ENCODE results near the gene RPTOR. TPM values are rescaled to one million over a fixed set of nuclear protein-coding genes. Genes with fewer than 3 reads are reported as not detected.

The RPTOR gene
- total RNA-seq, 1 donor from 2014 or later: 19.0 TPM

DNA sequence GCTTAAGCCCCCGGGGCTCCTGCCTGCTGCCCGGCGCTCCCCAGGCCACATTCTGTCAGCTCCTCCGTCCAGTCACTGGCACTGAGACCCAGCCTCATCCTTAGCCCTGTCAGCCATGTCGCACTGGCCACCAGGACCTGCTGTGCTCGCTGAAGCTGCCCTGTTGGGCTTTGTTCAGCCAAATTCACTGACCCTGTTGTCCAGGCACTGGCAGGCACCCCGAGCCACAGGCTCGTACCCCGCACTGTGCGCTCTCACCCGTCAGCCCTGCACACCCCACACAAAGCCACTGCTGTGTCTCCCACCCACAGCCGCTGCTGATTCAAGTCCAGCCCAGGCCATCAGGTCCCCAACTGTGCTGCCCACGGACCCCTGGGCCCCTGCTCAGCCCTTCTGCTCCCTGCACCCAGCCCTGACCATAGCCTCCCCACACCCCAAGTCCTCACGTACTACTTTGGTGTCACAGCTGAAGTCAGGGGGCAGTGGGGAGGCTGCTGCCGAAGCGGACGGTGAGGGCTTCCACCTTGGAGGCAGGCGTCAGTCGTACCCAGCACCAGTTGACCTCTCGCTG, 315.5 kb downstream of the RPTOR start:
- ATAC-seq (ENCODE audit: poor library complexity) (no peak), DNase-seq (no peak)
- intact Hi-C loops (cut with DNase I): no loop called here

DNA sequence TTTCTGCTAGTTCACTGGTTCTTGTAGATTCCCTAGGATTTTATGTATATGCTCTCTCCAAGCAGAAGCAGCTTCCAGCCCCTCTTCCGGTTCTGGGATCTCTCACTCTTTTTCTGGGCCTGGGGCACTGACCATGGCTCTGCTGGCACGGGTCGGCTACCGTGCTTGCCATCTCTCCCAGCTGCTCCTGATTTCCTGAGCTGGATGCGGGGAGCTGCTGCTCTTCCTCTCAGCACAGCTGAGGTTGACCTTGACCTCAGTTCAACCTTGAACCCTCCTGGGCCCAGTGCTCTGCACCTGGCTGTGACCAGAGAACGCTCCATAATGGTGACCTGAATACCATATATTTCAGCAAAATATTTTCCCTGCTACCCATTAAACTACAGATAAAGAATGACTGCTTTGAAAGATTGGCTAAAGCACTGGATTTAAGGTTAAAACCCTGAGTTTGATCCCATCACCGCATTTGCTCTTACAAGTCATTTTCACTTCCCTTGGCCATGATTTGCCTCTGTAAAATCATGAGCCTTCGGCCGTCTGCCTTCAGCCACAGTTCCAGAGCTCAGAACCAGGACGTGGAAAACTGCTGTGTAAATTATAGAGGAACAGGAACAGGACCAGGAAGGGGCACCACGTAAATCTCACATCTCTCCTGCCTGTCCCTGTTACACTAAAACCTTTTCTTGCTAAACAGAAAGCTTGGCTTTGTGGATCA, 316.2 kb downstream of the RPTOR start:
- no peak for ATAC-seq (ENCODE audit: poor library complexity)
- DNase-seq: no peak
- intact Hi-C loops (cut with DNase I): no loop called here

DNA sequence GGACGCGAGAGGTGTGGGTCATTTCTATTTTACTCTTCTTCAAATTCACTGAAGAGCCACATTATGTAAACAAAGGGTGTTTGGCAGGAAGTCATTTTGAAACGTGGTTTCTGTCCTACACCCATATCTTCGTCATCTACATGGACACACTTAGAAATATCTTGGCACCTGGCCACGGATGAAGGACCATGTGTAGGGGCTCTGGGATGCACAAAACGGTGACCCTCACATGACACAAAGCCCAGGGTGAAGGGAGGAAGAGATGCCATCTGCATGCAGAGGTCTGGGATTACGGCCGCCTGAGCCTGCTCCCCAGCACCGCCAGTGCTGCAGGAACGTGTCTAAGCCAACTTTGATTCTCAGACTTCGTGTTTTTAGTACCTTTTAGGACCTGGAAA, 316.8 kb downstream of the RPTOR start:
- intact Hi-C loops (cut with DNase I): no loop called here
- no peak for ATAC-seq (ENCODE audit: poor library complexity)

GRCh38 chr17:80861892-80862291, 317.3 kb downstream of the RPTOR start:
- DNase-seq: no peak
- intact Hi-C loops (cut with DNase I): no loop called here
- no peak for ATAC-seq (ENCODE audit: poor library complexity)

More for the DNA sequence above, 316.8 kb downstream of the RPTOR start:
- DNase-seq: no peak

DNA sequence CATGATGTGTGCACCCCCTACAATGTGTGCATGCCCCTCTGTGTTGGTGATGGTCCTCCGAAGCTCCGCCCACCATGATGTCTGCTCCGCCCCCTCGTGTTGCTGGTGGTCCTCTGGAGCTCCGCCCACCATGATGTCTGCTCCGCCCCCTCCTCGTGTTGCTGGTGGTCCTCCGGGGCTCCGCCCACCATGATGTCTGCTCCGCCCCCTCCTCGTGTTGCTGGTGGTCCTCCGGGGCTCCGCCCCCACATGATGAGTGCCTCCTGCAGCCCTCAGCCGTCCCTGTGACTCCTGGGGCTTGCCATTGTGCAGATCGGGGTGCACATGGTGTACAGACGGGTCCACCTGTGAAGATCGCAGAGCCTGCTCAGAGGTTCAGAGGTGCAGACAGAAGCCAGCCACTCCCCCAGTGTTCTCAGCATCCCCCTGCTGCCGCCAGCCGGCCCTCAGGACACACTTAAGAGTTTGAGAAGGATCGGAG, 317.9 kb downstream of the RPTOR start:
- DNase-seq (no peak), ATAC-seq (ENCODE audit: poor library complexity) (no peak)
- intact Hi-C loops (cut with DNase I): no loop called here

DNA sequence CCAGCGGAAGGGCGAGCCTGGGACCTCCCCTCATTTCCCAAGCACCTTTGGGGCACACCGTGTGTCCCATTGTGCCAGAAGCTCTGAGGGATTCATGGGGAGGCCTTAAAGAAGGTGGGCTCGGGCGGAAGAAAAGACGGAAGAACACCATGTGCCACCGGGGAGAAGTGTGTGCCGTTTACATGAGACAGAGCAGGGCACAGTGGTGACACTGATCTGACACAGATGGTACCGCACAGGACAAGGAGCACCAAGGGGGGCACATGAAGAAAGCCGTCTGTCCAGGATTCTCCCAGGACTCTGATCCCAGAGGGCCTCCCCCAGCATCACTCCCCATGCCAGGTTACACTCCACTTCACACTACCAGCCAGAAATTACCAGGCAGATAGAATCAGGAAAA, 318.3 kb downstream of the RPTOR start:
- no peak for ATAC-seq (ENCODE audit: poor library complexity)
- intact Hi-C loops (cut with DNase I): no loop called here

DNA sequence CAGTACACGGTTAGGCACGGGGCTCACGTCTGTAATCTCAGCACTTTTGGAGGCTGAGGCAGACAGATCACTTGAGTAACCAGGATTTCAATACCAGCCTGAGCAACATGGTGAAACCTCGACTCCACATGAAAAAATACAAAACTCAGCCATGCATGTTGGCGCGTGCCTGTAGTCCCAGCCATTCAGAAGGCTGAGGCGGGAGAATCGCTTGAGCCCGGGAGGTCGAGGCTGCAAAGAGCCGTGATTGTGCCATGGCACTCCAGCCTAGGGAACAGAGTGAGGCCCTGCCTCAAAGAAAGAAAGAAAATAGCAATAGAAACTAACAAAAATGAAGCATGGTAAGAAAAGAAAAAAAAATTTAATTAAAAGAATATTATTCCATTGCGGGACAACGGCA, 319.0 kb downstream of the RPTOR start:
- ATAC-seq (ENCODE audit: poor library complexity) (no peak), DNase-seq (no peak)
- intact Hi-C loops (cut with DNase I): no loop called here

More for the DNA sequence above, 318.3 kb downstream of the RPTOR start:
- no peak for DNase-seq

DNA sequence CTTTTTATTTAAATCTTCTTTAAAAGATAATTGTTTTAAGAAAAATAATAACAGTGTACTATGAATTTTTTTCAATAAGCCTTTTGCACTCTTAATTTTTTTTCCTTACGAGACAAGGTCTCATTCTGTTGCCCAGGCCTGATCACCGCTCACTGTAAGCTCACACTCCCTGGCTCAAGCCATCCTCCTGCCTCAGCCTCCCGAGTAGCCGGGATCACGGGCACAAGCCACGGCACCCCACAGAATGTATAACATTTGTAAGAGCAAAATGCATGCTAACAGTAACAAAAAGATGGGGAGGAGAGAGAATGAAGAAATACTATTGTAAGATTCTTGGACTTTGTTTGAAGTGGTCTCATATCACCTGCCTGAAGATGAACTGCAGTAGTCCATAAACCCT, 320.1 kb downstream of the RPTOR start:
- no peak for DNase-seq
- intact Hi-C loops (cut with DNase I): loop anchor here (5.0 kb wide), 1 partner anchor 118 kb away; no protein-coding TSS in a partner anchor
- ATAC-seq (ENCODE audit: poor library complexity): no peak

- peak; percentile 76 for DNase-seq
- intact Hi-C loops (cut with DNase I): loop anchor here (5.0 kb wide), 1 partner anchor 116 kb away; no protein-coding TSS in a partner anchor
- peak; percentile 76 for ATAC-seq (ENCODE audit: poor library complexity)
Observed at GRCh38 chr17:80866050-80866793, 321.6 kb downstream of the RPTOR start.

DNA sequence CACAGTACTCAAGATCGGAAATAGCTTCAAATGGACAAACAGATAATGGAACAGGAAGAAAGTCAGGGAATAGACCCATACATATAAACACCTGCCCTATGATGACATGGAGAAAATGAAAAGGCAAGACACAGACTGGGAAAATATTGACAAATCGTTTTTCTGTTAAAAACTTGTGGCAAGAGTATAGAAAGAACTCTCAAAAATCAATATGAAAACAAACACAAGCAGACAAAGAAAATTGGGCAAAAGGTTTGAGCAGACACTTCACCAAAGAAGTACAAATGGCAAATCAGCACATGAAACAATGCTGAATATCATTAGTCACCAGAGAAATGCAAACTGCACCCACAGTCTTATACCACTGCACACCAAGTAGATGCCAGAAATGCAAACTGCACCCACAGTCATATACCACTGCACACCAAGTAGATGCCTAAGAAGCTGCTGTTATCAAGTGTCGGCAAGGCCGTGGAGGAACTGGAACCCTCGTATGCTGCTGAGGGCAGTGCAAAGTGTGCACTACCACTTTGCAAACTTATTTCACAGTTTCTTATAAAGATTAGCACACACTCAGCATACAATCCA, 323.5 kb downstream of the RPTOR start:
- ATAC-seq (ENCODE audit: poor library complexity) (no peak), DNase-seq (no peak)
- intact Hi-C loops (cut with DNase I): loop anchor here (5.0 kb wide), 1 partner anchor 114 kb away; no protein-coding TSS in a partner anchor

DNA sequence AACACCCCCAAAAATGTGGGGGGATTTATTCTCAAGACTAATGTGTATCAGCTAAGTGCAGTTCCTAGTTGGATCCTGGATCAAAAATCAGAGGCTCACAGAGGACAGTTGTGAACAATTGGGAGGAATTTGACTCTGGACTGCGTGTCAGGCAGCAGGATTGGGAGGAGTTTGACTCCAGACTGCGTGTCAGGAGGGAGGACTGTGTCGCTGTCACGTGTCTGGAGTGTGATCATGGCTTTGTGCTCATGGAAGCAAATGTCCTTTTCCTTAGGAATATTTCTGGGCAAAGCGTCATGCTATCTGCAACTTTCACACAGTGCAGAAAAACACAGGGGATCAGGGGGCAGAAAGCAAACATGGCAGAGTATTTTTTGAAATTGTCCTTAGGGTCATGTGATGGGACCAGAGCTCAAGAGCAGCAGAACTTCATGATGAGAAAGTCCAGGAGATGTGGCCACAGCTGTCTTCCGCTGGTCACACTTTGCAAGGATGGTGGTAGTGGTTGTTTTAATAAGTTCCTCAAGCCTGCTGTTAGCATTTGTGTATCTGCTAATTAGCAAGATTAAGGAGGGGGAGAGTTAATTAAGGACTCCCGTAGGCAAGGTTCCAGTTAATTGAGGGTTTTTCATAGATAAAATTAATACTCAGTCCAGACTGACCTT, 325.0 kb downstream of the RPTOR start:
- DNase-seq (no peak), ATAC-seq (ENCODE audit: poor library complexity) (no peak)
- intact Hi-C loops (cut with DNase I): loop anchor here (5.0 kb wide), 1 partner anchor 113 kb away; no protein-coding TSS in a partner anchor

DNA sequence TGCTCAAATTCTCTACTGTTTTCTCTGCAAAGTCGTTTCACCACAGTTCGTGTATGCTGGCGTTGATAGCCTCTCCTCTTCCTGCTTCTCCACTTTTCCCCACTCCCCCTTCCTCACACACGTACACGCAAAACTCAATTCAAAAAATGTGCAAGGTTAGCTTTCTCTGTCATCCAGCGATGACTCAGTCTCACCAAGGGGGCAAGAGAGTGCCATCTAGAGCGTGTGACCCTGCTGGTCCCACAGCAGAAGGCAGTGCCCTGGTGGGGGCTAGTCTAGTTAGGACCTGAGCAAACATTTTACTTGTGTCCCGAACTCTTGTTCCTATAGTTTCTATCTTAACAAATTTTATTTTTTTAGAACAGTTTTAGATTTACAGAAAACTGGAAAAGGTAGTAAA, 325.8 kb downstream of the RPTOR start:
- intact Hi-C loops (cut with DNase I): no loop called here
- DNase-seq (no peak), ATAC-seq (ENCODE audit: poor library complexity) (no peak)

DNA sequence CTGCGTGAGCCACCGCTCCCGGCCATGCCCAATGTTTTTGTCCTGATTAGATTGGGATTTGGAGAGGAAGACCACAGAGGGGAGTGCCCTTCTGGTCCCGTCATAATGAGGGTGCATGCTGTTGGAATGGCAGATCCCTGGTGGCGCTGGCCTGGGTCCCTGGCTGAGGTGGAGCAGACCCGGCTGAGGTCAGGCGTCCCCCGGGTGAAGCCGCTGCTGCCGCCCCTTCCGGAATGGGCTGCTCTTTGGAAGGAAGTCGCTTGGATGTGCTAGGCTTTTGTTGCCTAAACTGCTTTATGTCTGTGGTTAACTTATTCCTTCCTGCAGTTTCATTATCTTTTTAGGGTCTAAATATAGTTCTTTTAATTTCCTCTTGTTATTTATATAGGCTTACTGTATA, 326.7 kb downstream of the RPTOR start:
- intact Hi-C loops (cut with DNase I): no loop called here
- DNase-seq (no peak), ATAC-seq (ENCODE audit: poor library complexity) (peak; percentile 21)

DNA sequence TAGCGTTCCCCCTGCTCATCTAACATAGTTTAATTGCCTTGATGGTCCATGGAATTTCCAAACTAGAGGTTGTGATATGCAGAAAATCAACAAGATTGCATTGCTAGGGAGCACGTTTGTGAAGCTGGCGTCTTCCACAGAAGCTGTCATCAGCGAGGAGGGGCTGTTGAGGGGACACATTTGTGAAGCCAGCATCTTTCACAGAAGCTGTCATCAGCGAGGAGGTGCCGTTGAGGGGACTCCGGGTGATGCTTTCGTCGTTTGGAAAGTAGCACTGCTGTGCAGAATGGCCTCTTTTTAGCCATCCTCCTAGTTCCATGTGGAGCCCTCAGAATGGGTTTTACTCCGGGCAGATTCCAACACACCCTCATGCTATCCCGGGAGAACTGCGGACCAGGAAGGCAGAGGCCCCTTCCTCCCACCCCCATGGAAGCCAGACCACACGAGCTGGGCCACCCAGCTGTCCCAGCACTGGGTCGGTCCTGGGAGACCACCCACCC, 327.4 kb downstream of the RPTOR start:
- intact Hi-C loops (cut with DNase I): no loop called here
- DNase-seq (peak; percentile 71), ATAC-seq (ENCODE audit: poor library complexity) (peak; percentile 90)

DNA sequence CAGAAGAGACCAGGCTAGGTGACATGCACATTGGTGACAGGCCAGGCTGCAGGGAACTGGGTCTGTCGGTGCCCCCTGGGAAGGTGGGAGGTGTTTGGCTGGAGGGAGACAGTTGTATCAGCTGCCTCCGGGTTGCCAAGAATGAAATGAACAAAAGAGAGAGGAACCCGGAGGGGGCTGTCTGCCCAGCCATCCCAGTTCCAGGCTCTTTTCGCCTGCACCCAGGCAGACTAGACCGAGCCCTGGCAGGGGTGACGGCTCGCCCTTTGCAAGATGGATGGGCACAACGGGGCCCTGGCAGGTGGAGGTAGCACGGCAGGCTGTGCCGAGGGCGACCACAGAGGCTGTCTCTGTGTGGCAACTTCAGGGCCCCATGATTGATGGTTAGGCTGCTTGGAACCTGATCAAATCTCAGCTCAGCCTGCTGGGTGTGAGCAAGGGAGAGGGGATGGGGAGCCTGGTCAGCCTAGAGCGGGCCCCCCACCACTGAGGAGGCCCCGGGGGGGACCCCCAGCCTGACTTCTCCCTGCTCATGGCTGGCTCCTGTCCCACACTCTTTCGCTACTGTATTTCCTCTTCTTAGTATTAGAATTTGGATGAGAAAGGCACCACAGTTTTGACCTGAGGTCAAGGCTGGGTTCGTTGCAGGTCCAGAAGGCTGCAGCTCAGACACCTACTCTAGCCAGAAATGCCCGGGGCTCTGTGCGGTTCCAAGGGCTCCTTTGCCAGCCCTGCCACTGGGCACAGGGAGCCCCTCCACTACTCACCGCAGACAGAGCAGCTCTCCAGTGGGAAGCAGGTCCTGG, 328.1 kb downstream of the RPTOR start:
- intact Hi-C loops (cut with DNase I): no loop called here
- peak; percentile 10 for DNase-seq
- peak; percentile 18 for ATAC-seq (ENCODE audit: poor library complexity)

DNA sequence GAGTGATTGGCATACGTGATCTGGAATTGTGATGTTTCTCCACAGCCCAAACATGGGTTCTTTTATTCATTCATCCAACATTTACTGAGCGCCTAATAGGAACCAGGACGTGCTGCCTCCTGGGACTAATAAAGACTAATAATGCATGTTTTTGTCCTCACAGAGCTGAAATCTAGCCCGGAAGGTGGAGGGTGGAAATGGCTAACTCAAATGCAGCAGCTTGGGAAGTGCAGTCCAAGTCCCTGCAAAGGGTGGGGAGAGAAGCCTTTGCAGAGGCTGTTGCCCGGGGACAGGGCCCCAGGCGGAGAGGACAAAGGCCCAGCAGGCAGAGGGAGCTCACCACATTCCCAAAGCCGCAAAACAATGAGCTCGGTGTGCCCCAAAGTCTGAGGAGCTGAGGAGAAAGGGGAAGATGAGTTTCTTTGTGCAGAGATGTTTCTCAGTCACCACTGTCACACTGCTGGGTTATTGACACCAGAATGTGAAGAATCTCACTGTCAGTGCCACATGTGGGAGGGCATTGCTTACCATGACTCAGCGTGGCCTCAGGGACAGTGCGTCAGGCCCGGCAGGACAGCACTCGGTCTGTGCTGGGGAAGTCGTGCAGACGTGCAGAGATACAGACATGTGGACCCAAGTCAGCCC, 328.8 kb downstream of the RPTOR start:
- peak; percentile 59 for DNase-seq
- intact Hi-C loops (cut with DNase I): no loop called here
- ATAC-seq (ENCODE audit: poor library complexity): peak; percentile 67

DNA sequence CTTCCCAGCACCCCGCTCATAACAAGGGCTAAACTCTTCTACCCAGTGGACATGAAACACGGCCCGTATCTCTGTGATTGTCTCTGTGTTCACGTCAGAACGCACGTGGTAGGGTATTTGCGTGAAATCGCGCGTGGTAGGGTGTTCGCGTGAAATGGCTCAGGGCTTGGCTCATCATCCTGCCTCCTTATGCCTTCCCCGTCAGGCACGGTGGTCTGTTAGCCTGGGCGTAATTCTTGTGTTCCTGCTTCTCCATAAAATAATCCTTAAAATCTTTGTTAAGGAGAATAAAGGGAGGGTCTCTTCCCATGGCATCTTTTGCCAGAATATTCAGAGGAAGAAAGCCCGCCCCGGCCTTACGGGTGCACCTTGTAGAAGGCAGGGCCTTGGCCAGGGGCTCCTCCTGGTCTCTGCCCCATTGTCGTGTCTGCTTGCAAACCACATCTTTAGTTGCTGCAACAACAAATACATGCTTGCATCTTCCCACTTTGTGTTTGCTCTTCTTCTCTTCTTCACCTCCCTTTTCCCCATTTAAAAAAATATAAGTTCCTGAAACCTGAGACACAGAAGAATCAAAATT, 330.3 kb downstream of the RPTOR start:
- no peak for ATAC-seq (ENCODE audit: poor library complexity)
- DNase-seq: no peak
- intact Hi-C loops (cut with DNase I): no loop called here

All from Right ventricle myocardium superior (tissue), 1 donor.